Measurements from ENCODE around the gene NRCAM.

- TF ChIP-seq CTCF (IDR thresholded peaks at IDR 0.05; ENCODE audit: low read length) (no peak), EZH2phosphoT487 (IDR thresholded peaks at IDR 0.05; ENCODE audit: low read length) (no peak), EZH2 (optimal IDR thresholded peaks at IDR 0.05; ENCODE audit: low read depth, low read length) (no peak)
Measured at GRCh38 chr7:108375668-108376067, 80.6 kb downstream of the NRCAM start.

Data from MM.1S (cell line).